Measurements from ENCODE around the gene RNPEPL1. TPM values are rescaled to one million over a fixed set of nuclear protein-coding genes. Genes with fewer than 3 reads are reported as not detected.

Gene RNPEPL1
- total RNA-seq, 1 donor from 2014 or later, result 22.7 TPM

GRCh38 chr2:240581811-240582210, 13.5 kb downstream of the RNPEPL1 start:
- peaks cover 47% of the 10 kb centered on the region for H3K79me2 ChIP-seq (ENCODE audit: insufficient read depth, low read length)

DNA sequence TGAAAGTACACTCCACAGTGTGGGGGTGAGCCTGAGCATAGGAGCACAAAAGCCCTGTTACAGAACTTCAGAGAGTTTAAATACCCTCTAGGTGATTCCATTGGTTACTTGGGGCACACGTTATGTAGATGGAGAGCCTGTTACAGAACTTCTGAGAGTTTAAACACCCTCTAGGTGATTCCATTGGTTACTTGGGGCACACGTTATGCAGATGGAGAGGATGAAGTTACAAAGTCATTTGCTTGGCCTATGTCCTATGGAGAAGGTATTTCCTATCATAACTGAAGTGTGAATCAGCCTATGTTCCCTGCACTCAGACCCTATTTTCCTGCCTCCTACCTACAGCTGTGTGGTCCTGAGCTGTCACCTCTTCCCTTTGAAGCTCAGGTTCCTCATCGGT, 14.5 kb downstream of the RNPEPL1 start:
- DNase-seq (ENCODE audit: low read depth) (no peak), FAIRE-seq (no peak)
- H4K20me1 ChIP-seq (ENCODE audit: insufficient read depth, low read length), result peaks cover 65% of the 10 kb centered on the region
- H3K4me2 ChIP-seq (ENCODE audit: low read length), result peak overlapping the region; percentile 10
- no peak overlapping the region for H3K4me3 ChIP-seq (ENCODE audit: insufficient read depth, low read depth, low read length)
- H3K27me3 ChIP-seq (ENCODE audit: insufficient read depth, low read length), result no peaks in the 10 kb centered on the region
- peaks cover 57% of the 10 kb centered on the region for H3K79me2 ChIP-seq (ENCODE audit: insufficient read depth, low read length)
- peaks cover 5% of the 10 kb centered on the region for H3K36me3 Mint-ChIP-seq (ENCODE audit: low read depth, unreplicated experiment)
- H3K9me3 Mint-ChIP-seq (ENCODE audit: unreplicated experiment), result no peaks in the 10 kb centered on the region
- no peak overlapping the region for H3K9ac ChIP-seq (ENCODE audit: low read length)
- peak overlapping the region; percentile 21 for H3K27ac Mint-ChIP-seq (ENCODE audit: unreplicated experiment)
- no peak overlapping the region for H2AFZ ChIP-seq (ENCODE audit: low read depth, low read length)
- no peaks in the 10 kb centered on the region for H3K9me3 ChIP-seq (ENCODE audit: insufficient read depth, low read depth, low read length)
- no peaks in the 10 kb centered on the region for H3K27me3 Mint-ChIP-seq (ENCODE audit: low read depth, unreplicated experiment)
- H3K4me1 Mint-ChIP-seq (ENCODE audit: low read depth, unreplicated experiment), result peaks cover 38% of the 10 kb centered on the region
- H3K4me1 ChIP-seq (ENCODE audit: insufficient read depth, low read length), result peaks cover 40% of the 10 kb centered on the region
- TF ChIP-seq CTCF (IDR thresholded peaks at IDR 0.05; ENCODE audit: insufficient read depth, low read depth, low read length) (no peak), EZH2 (IDR thresholded peaks at IDR 0.05; ENCODE audit: insufficient read depth, low read length) (no peak)
- H3K36me3 ChIP-seq (ENCODE audit: insufficient read depth, low read length), result no peaks in the 10 kb centered on the region
- no peak overlapping the region for H3K4me3 Mint-ChIP-seq (ENCODE audit: unreplicated experiment)
- H3K27ac ChIP-seq (ENCODE audit: low read depth, low read length), result no peak overlapping the region

More at GRCh38 chr2:240581811-240582210, 13.5 kb downstream of the RNPEPL1 start:
- H3K9ac ChIP-seq (ENCODE audit: low read length), result no peak overlapping the region
- no peaks in the 10 kb centered on the region for H3K36me3 ChIP-seq (ENCODE audit: insufficient read depth, low read length)
- DNase-seq (ENCODE audit: low read depth) (no peak), FAIRE-seq (no peak)
- no peak overlapping the region for H2AFZ ChIP-seq (ENCODE audit: low read depth, low read length)
- H3K4me3 ChIP-seq (ENCODE audit: insufficient read depth, low read depth, low read length), result no peak overlapping the region
- Mint-ChIP-seq H3K9me3 (ENCODE audit: unreplicated experiment) (no peaks in the 10 kb centered on the region), H3K36me3 (ENCODE audit: low read depth, unreplicated experiment) (peaks cover 5% of the 10 kb centered on the region), H3K27ac (ENCODE audit: unreplicated experiment) (peak overlapping the region; percentile 21), H3K4me3 (ENCODE audit: unreplicated experiment) (no peak overlapping the region), H3K27me3 (ENCODE audit: low read depth, unreplicated experiment) (no peaks in the 10 kb centered on the region), H3K4me1 (ENCODE audit: low read depth, unreplicated experiment) (peaks cover 34% of the 10 kb centered on the region)
- peaks cover 33% of the 10 kb centered on the region for H3K4me1 ChIP-seq (ENCODE audit: insufficient read depth, low read length)
- H3K27me3 ChIP-seq (ENCODE audit: insufficient read depth, low read length), result no peaks in the 10 kb centered on the region
- H3K9me3 ChIP-seq (ENCODE audit: insufficient read depth, low read depth, low read length), result no peaks in the 10 kb centered on the region
- TF ChIP-seq EZH2 (IDR thresholded peaks at IDR 0.05; ENCODE audit: insufficient read depth, low read length) (no peak), CTCF (IDR thresholded peaks at IDR 0.05; ENCODE audit: insufficient read depth, low read depth, low read length) (no peak)
- H4K20me1 ChIP-seq (ENCODE audit: insufficient read depth, low read length), result peaks cover 59% of the 10 kb centered on the region
- no peak overlapping the region for H3K4me2 ChIP-seq (ENCODE audit: low read length)
- no peak overlapping the region for H3K27ac ChIP-seq (ENCODE audit: low read depth, low read length)

DNA sequence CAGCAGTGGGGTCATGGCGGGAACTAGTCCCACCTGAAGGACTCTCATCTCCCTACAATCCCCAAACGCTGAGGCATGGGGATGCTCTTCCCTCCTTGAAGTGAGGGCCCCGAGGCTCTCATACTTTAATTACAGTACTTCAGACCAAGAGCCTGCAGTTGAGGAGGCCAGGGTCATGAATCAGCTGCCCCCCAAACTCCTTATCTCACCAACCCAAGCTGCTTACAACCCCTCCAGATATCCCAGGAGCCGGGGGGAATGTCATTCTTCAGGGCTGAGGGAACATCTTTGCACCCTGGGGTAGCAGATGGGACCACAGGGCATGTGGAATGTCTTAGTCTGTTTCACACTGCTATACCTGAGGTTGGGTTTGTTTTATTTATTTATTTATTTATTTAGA, 15.5 kb downstream of the RNPEPL1 start:
- peaks cover 5% of the 10 kb centered on the region for H3K36me3 Mint-ChIP-seq (ENCODE audit: low read depth, unreplicated experiment)
- Histone ChIP-seq H3K4me2 (ENCODE audit: low read length) (no peak overlapping the region), H3K4me1 (ENCODE audit: insufficient read depth, low read length) (peaks cover 42% of the 10 kb centered on the region), H3K9me3 (ENCODE audit: insufficient read depth, low read depth, low read length) (no peaks in the 10 kb centered on the region), H3K27ac (ENCODE audit: low read depth, low read length) (no peak overlapping the region), H4K20me1 (ENCODE audit: insufficient read depth, low read length) (peaks cover 75% of the 10 kb centered on the region), H3K36me3 (ENCODE audit: insufficient read depth, low read length) (no peaks in the 10 kb centered on the region), H3K9ac (ENCODE audit: low read length) (no peak overlapping the region), H3K4me3 (ENCODE audit: insufficient read depth, low read depth, low read length) (no peak overlapping the region), H3K79me2 (ENCODE audit: insufficient read depth, low read length) (peaks cover 67% of the 10 kb centered on the region), H3K27me3 (ENCODE audit: insufficient read depth, low read length) (no peaks in the 10 kb centered on the region), H2AFZ (ENCODE audit: low read depth, low read length) (no peak overlapping the region)
- no peak for TF ChIP-seq EZH2 (IDR thresholded peaks at IDR 0.05; ENCODE audit: insufficient read depth, low read length)
- no peak for TF ChIP-seq CTCF (IDR thresholded peaks at IDR 0.05; ENCODE audit: insufficient read depth, low read depth, low read length)
- no peaks in the 10 kb centered on the region for H3K9me3 Mint-ChIP-seq (ENCODE audit: unreplicated experiment)
- no peak for DNase-seq (ENCODE audit: low read depth)
- H3K4me1 Mint-ChIP-seq (ENCODE audit: low read depth, unreplicated experiment), result peaks cover 46% of the 10 kb centered on the region
- no peak overlapping the region for H3K4me3 Mint-ChIP-seq (ENCODE audit: unreplicated experiment)
- no peak for FAIRE-seq
- no peaks in the 10 kb centered on the region for H3K27me3 Mint-ChIP-seq (ENCODE audit: low read depth, unreplicated experiment)
- no peak overlapping the region for H3K27ac Mint-ChIP-seq (ENCODE audit: unreplicated experiment)
